ENCODE results near the gene GADD45G. TPM values are rescaled to one million over a fixed set of nuclear protein-coding genes. Genes with fewer than 3 reads are reported as not detected.

GADD45G gene
- total RNA-seq, 1 experiment from 2014 or later = 0.39 TPM

- no peak for DNase-seq (ENCODE audit: low spot score)
- CTCF ChIA-PET = no interaction called here
- BruUV-seq (replicated peaks) = no TSS peak
- H3K9me3 ChIP-seq (ENCODE audit: low read depth, low read length, poor library complexity, severe bottlenecking) = no peaks in the 10 kb centered on the region
- H3K4me1 ChIP-seq (ENCODE audit: insufficient read depth, low read length, poor library complexity, severe bottlenecking) = no peaks in the 10 kb centered on the region
- intact Hi-C loops (cut with micrococcal nuclease; ENCODE audit: unreplicated experiment) = no loop called here
- TF ChIP-seq EZH2 (IDR thresholded peaks at IDR 0.05; ENCODE audit: borderline replicate concordance, low read depth, low read length, poor library complexity, severe bottlenecking) (no peak), CTCF (conservative IDR thresholded peaks at IDR 0.05; ENCODE audit: low read depth, low read length) (no peak)
- H3K36me3 ChIP-seq (ENCODE audit: insufficient read depth, low read length, poor library complexity, severe bottlenecking) = no peaks in the 10 kb centered on the region
- H3K27ac ChIP-seq (ENCODE audit: low read depth, low read length, poor library complexity, severe bottlenecking) = no peak overlapping the region
- POLR2A ChIA-PET (ENCODE audit: low non-redundant PET) = no interaction called here
- no peak overlapping the region for H3K4me3 ChIP-seq (ENCODE audit: low read depth, low read length, poor library complexity, severe bottlenecking)
- H3K27me3 ChIP-seq (replicated peaks; ENCODE audit: insufficient read depth, low read depth, low read length, poor library complexity) = no peaks in the 10 kb centered on the region
Measured at GRCh38 chr9:89640361-89640760, 35.5 kb downstream of the GADD45G start.

GRCh38 chr9:89640801-89641200, 36.0 kb downstream of the GADD45G start:
- POLR2A ChIA-PET (ENCODE audit: low non-redundant PET) = no interaction called here
- Histone ChIP-seq H3K9me3 (ENCODE audit: low read depth, low read length, poor library complexity, severe bottlenecking) (no peaks in the 10 kb centered on the region), H3K4me3 (ENCODE audit: low read depth, low read length, poor library complexity, severe bottlenecking) (no peak overlapping the region), H3K27me3 (replicated peaks; ENCODE audit: insufficient read depth, low read depth, low read length, poor library complexity) (no peaks in the 10 kb centered on the region), H3K36me3 (ENCODE audit: insufficient read depth, low read length, poor library complexity, severe bottlenecking) (no peaks in the 10 kb centered on the region), H3K27ac (ENCODE audit: low read depth, low read length, poor library complexity, severe bottlenecking) (no peak overlapping the region), H3K4me1 (ENCODE audit: insufficient read depth, low read length, poor library complexity, severe bottlenecking) (no peaks in the 10 kb centered on the region)
- intact Hi-C loops (cut with micrococcal nuclease; ENCODE audit: unreplicated experiment) = no loop called here
- CTCF ChIA-PET = no interaction called here
- no peak for TF ChIP-seq CTCF (conservative IDR thresholded peaks at IDR 0.05; ENCODE audit: low read depth, low read length)
- TF ChIP-seq EZH2 (IDR thresholded peaks at IDR 0.05; ENCODE audit: borderline replicate concordance, low read depth, low read length, poor library complexity, severe bottlenecking) = no peak
- BruUV-seq (replicated peaks) = no TSS peak
- DNase-seq (ENCODE audit: low spot score) = no peak

- Histone ChIP-seq H3K36me3 (ENCODE audit: insufficient read depth, low read length, poor library complexity, severe bottlenecking) (no peaks in the 10 kb centered on the region), H3K4me3 (ENCODE audit: low read depth, low read length, poor library complexity, severe bottlenecking) (no peak overlapping the region), H3K9me3 (ENCODE audit: low read depth, low read length, poor library complexity, severe bottlenecking) (no peaks in the 10 kb centered on the region), H3K4me1 (ENCODE audit: insufficient read depth, low read length, poor library complexity, severe bottlenecking) (no peaks in the 10 kb centered on the region), H3K27me3 (replicated peaks; ENCODE audit: insufficient read depth, low read depth, low read length, poor library complexity) (no peaks in the 10 kb centered on the region), H3K27ac (ENCODE audit: low read depth, low read length, poor library complexity, severe bottlenecking) (no peak overlapping the region)
- POLR2A ChIA-PET (ENCODE audit: low non-redundant PET) = no interaction called here
- DNase-seq (ENCODE audit: low spot score) = no peak
- no peak for TF ChIP-seq CTCF (conservative IDR thresholded peaks at IDR 0.05; ENCODE audit: low read depth, low read length)
- TF ChIP-seq EZH2 (IDR thresholded peaks at IDR 0.05; ENCODE audit: borderline replicate concordance, low read depth, low read length, poor library complexity, severe bottlenecking) = no peak
- CTCF ChIA-PET = no interaction called here
- no TSS peak for BruUV-seq (replicated peaks)
- intact Hi-C loops (cut with micrococcal nuclease; ENCODE audit: unreplicated experiment) = no loop called here
Measured at GRCh38 chr9:89641980-89642379, 37.2 kb downstream of the GADD45G start.

Data from A673 (cell line).